ENCODE results near the gene ZFHX3. TPM values are rescaled to one million over a fixed set of nuclear protein-coding genes. Genes with fewer than 3 reads are reported as not detected.

The ZFHX3 gene
- total RNA-seq, 2 donors from 2014 or later: 9.2 to 18.9 TPM

DNA sequence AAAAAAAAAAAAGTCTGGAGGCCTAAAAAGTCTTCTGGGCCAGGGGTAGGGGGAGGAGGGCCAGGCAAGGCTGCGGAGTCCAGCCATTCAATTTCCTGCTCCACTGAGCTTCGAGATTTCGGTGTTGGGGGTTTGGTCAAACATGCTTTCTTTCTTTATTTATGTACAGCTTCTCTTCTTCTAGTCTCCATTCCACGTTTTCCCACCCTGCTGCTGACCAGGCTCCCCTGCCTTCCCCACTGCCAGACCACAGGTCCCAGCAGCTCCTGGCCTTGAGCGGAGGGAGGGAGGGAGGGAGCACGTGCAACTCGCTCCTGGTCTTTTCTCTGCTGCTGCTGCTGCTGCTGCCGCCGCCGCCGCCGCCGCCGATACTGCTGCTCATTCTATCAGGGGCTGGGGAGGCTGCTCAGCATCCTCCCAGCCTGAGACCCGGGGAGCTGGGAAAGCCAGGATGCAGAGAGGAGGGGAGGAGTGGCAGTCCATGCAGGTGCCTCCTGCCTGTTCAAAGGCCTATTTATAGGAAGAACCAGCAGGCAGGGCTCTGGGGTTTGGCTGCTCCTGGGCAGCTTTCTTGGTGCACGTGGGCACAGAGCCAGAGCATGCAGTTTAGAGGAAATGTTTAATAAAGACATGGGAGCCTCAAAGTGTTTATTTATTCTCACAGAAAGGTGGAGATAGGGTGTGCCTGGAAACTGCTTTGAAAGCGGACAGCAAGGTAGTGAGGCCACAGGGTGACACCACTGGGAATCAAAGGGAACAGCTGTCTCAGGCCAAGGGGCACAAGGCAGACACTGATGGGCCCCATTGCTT, 23.4 kb upstream of the ZFHX3 start:
- no peak for TF ChIP-seq CTCF (IDR thresholded peaks at IDR 0.05)
- Histone ChIP-seq H3K4me3 (peak overlapping the region in 1 of 2 donors; percentile 37), H3K36me3 (no peaks in the 10 kb centered on the region), H3K27ac (peak overlapping the region; percentile 81 to 90), H3K9me3 (no peaks in the 10 kb centered on the region), H3K4me1 (peaks cover 0 to 51% of the 10 kb centered on the region in 2 donors), H3K27me3 (peaks cover 4 to 6% of the 10 kb centered on the region in 2 donors)
- no peak for DNase-seq (ENCODE audit: low spot score)

DNA sequence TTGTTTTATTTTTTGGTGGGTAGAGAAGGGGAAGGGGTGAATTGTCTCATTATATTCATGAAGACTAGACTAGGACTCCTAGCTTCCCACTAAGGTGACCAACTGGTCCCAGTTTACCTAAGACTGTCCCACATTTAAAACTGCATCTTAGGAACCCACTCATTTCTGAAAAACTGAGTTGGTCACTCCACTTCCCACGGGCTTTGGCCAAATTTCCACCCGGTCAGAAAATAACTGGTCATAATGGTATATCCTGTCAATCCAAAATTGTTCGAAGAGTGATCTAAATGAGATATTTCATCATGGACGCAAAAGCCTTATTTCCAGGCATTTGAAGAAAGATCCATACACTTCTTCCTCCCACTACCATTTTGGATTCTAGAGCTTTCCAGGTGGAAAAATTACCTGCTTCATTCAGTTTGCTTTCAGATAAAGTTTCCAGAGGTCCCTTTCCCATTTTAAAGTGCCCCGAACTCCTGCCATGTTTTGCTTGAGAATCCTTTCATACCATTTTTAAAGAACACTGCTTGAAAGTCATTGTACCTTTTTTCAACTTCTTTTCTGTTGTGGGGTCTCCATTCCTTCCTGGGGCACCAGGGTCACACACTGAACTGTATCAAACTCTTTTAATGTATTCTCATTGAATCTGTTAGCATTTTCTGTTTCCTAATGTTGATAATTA, 21.8 kb upstream of the ZFHX3 start:
- no peaks in the 10 kb centered on the region for H3K36me3 ChIP-seq
- H3K9me3 ChIP-seq: no peaks in the 10 kb centered on the region
- H3K4me1 ChIP-seq: peaks cover 0 to 67% of the 10 kb centered on the region in 2 donors
- H3K4me3 ChIP-seq: no peak overlapping the region
- DNase-seq (ENCODE audit: low spot score): no peak
- peak overlapping the region; percentile 81 to 90 for H3K27ac ChIP-seq
- no peak for TF ChIP-seq CTCF (IDR thresholded peaks at IDR 0.05)
- H3K27me3 ChIP-seq: peaks cover 8 to 11% of the 10 kb centered on the region in 2 donors

- DNase-seq (ENCODE audit: low spot score): peak; percentile 91
These were observed 20.8 kb upstream of the ZFHX3 start for GRCh38 chr16:73068541-73069401.

DNA sequence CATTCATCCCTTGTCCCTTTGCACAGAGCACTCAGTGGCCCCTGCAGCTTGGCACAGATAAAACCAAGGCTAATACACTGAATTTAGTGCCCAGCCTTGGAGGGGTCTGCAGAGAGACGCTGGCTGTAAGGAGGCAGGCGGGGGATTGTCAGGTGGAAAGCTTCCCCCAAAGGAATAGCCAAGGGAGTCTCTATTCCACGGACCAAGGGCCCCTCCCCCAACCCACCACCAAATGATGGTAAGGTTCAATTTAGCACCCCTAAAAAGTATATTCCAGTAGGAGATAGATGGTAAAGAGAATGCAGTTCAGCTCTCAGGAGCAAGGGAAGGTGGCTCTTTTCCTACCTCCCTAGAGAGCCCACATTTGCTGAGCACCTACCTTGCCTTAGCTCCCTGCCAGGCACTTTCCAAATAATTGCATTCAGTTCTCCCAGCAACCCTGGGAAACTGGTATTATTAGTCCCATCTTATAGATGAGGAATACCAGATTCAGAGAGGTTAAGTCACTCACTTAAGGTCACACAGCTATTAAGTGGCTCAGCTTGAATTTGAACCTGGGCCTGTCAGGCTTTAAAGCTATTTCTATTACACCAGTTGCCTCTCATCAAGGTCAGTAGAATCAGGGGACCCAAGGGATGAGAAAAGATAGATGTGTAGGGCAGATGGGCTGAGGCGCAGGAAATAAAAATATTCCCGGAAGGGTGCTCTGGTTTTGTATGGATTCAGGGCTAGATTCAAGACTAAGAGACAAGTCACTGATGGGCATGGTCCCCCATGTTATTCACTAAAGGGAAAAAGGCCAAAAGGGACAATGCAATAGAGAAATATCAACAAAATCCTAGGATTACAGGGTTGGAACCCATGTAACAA, 20.0 kb upstream of the ZFHX3 start:
- H3K4me1 ChIP-seq: peaks cover 0 to 84% of the 10 kb centered on the region in 2 donors
- no peak overlapping the region for H3K4me3 ChIP-seq
- peak overlapping the region; percentile 81 to 90 for H3K27ac ChIP-seq
- DNase-seq (ENCODE audit: low spot score): no peak
- H3K27me3 ChIP-seq: peaks cover 8 to 23% of the 10 kb centered on the region in 2 donors
- H3K36me3 ChIP-seq: no peaks in the 10 kb centered on the region
- H3K9me3 ChIP-seq: no peaks in the 10 kb centered on the region
- no peak for TF ChIP-seq CTCF (IDR thresholded peaks at IDR 0.05)

More at GRCh38 chr16:73068541-73069401, 20.8 kb upstream of the ZFHX3 start:
- peaks cover 8 to 14% of the 10 kb centered on the region in 2 donors for H3K27me3 ChIP-seq
- TF ChIP-seq CTCF (IDR thresholded peaks at IDR 0.05): no peak
- H3K9me3 ChIP-seq: no peaks in the 10 kb centered on the region
- no peak overlapping the region for H3K4me3 ChIP-seq
- peaks cover 0 to 75% of the 10 kb centered on the region in 2 donors for H3K4me1 ChIP-seq
- no peaks in the 10 kb centered on the region for H3K36me3 ChIP-seq
- H3K27ac ChIP-seq: peak overlapping the region; percentile 81 to 90

Measured in right atrium auricular region (tissue), 2 donors.